Bronchial epithelial cell (primary cell): ENCODE measurements around the gene FAM193A. TPM values are rescaled to one million over a fixed set of nuclear protein-coding genes. Genes with fewer than 3 reads are reported as not detected.
"Not testable (repeated sequence)": the region's sequence is repeated elsewhere in the genome, so short reads cannot be mapped to it uniquely, and the experiment has no call there.

Source experiments
- DNase-seq: peaks from one replicate; pipeline ENCODE4 v3.0.0-alpha.2; 2010; ENCODE audit warnings: low read depth
- FAIRE-seq: peaks from 2 replicates; lab custom pipeline; 2011; peaks lifted over from hg19 to GRCh38; lab: Jason Lieb, UNC
- H3K27me3 ChIP-seq: 2 replicates; pipeline ENCODE4 v1.5.1; 2011; ENCODE audit warnings: low read length; ENCODE audit not compliant: control insufficient read depth, insufficient read depth
- H3K36me3 ChIP-seq: 2 replicates; pipeline ENCODE4 v1.5.1; 2011; ENCODE audit warnings: low read length; ENCODE audit not compliant: control insufficient read depth, insufficient read depth
- H3K4me3 ChIP-seq: 2 replicates; pipeline ENCODE4 v1.5.1; 2011; ENCODE audit warnings: mild to moderate bottlenecking, low read depth, low read length, control low read depth
- total RNA-seq: library from RNA; depleted of rRNA; stranded (reverse); fragments of >200 nt; gene quantifications from 2 replicates; pipeline ENCODE4 v1.2.1, GENCODE V29; 2014
- TF ChIP-seq, protein P1 (sequence below): IDR thresholded peaks from 2 replicates; pipeline ENCODE4 v1.5.1; 2011; ENCODE audit warnings: mild to moderate bottlenecking, moderate library complexity, low read length, control low read depth, inconsistent platforms; ENCODE audit not compliant: insufficient read depth, severe bottlenecking

Gene FAM193A
- total RNA-seq, 1 donor from 2014 or later: 6.6 TPM

DNA sequence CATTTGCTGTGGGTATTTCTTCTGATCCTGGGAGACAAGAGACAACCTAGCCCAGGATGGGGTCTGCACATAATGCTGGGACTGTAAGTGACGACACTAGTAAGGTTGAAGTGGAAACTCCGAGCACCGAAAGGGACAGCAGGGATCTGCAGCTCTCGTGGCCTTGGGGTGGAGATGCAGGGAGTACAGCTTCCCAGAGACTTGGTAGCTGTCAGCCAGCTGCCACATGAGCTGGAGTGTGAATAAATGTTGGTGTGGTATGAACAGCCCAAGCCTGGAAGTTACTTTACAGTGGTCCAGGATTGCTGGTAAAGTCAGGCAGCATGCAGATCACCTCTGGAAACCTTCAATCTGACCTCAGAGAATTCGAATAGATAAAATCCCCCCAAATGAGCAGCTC is 97.6 kb downstream of the FAM193A start:
- H3K36me3 ChIP-seq: peaks cover 14% of the 10 kb centered on the region
- no peak for DNase-seq
- TF ChIP-seq, protein P1, sequence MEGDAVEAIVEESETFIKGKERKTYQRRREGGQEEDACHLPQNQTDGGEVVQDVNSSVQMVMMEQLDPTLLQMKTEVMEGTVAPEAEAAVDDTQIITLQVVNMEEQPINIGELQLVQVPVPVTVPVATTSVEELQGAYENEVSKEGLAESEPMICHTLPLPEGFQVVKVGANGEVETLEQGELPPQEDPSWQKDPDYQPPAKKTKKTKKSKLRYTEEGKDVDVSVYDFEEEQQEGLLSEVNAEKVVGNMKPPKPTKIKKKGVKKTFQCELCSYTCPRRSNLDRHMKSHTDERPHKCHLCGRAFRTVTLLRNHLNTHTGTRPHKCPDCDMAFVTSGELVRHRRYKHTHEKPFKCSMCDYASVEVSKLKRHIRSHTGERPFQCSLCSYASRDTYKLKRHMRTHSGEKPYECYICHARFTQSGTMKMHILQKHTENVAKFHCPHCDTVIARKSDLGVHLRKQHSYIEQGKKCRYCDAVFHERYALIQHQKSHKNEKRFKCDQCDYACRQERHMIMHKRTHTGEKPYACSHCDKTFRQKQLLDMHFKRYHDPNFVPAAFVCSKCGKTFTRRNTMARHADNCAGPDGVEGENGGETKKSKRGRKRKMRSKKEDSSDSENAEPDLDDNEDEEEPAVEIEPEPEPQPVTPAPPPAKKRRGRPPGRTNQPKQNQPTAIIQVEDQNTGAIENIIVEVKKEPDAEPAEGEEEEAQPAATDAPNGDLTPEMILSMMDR: no peak
- H3K27me3 ChIP-seq: no peaks in the 10 kb centered on the region
- peak; percentile 95 for FAIRE-seq
- no peak overlapping the region for H3K4me3 ChIP-seq

DNA sequence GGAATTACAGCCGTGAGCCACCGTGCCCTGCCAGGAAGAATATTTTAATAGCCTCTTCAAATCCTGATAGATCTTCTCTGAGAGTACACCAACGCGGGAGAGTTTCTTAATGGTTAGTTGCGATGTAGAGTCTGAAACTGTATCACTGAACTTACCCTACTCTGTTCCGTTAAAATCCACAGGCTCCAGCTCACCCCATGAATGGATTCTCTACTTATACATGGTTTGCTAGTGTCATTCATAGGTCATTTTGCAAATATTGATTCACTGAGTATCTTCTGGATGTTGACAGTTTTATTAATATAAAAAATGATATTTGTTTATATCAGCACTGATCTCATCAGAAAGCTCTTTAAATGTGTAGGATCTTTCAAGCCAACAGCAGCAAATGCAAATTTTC is 99.9 kb downstream of the FAM193A start:
- H3K4me3 ChIP-seq: no peak overlapping the region
- no peaks in the 10 kb centered on the region for H3K27me3 ChIP-seq
- DNase-seq: no peak
- TF ChIP-seq, protein P1: no peak
- H3K36me3 ChIP-seq: peaks cover 12% of the 10 kb centered on the region
- no peak for FAIRE-seq

DNA sequence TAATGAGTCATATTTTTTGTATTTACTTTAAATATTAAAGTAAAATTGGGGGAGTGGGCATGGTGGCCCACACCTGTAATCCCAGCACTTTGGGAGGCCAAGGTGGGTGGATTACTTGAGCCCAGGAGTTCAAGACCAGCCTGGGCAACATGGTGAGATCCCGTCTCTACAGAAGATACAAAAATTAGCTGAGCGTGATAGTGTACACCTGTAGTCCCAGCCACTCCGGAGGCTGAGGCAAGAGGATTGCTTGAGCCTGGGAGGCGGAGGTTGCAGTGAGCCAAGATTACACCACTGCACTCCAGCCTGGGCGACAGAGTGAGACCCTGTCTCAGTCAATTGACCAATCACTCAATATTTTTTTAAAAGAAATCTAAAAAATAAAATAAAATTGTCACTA is 100.5 kb downstream of the FAM193A start:
- FAIRE-seq, H3K36me3 ChIP-seq, H3K4me3 ChIP-seq, H3K27me3 ChIP-seq, DNase-seq: not testable (repeated sequence)

DNA sequence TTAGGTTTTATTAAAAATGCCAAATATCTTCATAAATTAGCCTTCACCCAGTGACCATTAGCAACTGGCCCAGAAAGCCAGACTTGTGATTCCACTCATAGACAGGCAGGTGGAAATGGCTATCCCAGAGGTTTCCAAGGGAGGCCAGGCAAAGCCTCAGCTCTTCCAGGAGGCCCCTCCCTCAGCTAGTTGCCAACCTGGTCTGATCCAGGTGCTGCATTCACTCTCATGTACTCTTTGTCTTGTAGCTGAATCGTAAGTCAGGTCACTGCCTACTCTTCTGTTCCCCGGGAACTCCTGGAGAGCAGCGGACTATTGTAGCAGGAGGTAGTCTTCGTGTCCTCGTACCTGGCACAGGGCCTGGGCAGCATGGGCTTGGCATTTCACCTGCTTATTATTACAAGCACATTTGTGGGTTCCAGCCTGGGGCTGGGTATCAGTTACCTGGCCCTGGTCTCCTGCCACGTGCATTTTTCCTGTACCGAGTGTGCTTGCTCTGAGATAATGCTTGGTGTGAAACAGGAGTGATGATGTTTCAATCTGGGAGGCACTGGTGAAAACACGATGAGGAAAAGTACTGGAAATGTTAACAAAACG is 101.6 kb downstream of the FAM193A start:
- TF ChIP-seq, protein P1: no peak
- no peak for DNase-seq
- Histone ChIP-seq H3K27me3 (no peaks in the 10 kb centered on the region), H3K4me3 (no peak overlapping the region), H3K36me3 (peaks cover 5% of the 10 kb centered on the region)
- FAIRE-seq: no peak

DNA sequence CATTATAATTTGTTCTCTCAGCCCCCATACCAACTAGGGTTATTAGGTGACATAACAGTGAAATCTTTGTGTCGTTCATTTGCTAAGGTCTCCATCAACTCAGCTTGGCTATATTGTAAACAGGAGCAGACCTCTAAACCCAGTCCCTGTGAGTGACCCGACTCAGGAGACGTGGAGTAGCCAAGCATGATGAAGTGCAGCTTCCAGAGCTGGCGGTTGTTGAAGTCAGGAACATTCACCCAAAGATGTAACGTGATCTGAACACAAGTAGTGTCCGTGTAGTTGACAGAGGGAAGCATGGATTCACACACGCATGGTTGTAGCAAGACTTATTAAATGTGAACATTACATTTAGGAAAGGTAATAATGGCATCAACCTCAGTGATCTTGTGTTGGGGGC is 102.3 kb downstream of the FAM193A start:
- Histone ChIP-seq H3K27me3 (no peaks in the 10 kb centered on the region), H3K36me3 (peaks cover 8% of the 10 kb centered on the region), H3K4me3 (no peak overlapping the region)
- no peak for DNase-seq
- FAIRE-seq: no peak
- TF ChIP-seq, protein P1: no peak

DNA sequence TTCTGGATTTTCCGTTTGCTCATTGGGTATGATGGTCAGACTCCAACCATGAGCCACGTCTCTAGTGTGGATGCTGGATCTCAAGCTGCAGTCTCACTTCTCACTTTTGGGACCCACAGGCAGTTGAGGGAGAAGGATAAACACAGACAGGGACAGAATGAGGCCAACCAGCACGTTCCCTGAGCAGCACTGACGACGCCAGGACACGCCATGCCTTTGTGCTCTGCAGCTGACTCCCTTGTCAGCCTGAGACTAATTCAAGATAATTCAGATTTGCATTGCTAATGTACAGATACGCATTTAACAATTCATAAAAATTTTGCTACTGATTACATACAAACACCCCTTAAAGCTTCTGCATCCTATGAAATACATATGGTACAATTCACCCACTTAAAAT is 106.5 kb downstream of the FAM193A start:
- H3K27me3 ChIP-seq: no peaks in the 10 kb centered on the region
- FAIRE-seq (no peak), DNase-seq (no peak)
- H3K36me3 ChIP-seq: peaks cover 19% of the 10 kb centered on the region
- TF ChIP-seq, protein P1: no peak
- no peak overlapping the region for H3K4me3 ChIP-seq
